Mucosa of stomach (tissue), 1 donor: ENCODE data around the gene HSDL1.
"Not testable (repeated sequence)": the region's sequence is repeated elsewhere in the genome, so short reads cannot be mapped to it uniquely, and the experiment has no call there.

Experiments used
- H3K27me3 ChIP-seq: one replicate; pipeline ENCODE4 v1.7.0; 2013; ENCODE audit warnings: mild to moderate bottlenecking, low read length; ENCODE audit not compliant: control insufficient read depth, insufficient read depth
- H3K36me3 ChIP-seq: one replicate; pipeline ENCODE4 v1.7.0; 2013; ENCODE audit warnings: low read length; ENCODE audit not compliant: control insufficient read depth, insufficient read depth
- H3K4me1 ChIP-seq: one replicate; pipeline ENCODE4 v1.7.0; 2013; ENCODE audit warnings: mild to moderate bottlenecking, low read length; ENCODE audit not compliant: control insufficient read depth, insufficient read depth
- H3K4me3 ChIP-seq: one replicate; pipeline ENCODE4 v1.7.0; 2013; ENCODE audit warnings: low read length
- H3K9ac ChIP-seq: one replicate; pipeline ENCODE4 v1.7.0; 2013; ENCODE audit warnings: mild to moderate bottlenecking, low read length, moderate library complexity
- H3K9me3 ChIP-seq: one replicate; pipeline ENCODE4 v1.7.0; 2013; ENCODE audit warnings: mild to moderate bottlenecking, low read length, moderate library complexity; ENCODE audit not compliant: control insufficient read depth
- donor health status: Pancreatic carcinoma.

Gene HSDL1

DNA sequence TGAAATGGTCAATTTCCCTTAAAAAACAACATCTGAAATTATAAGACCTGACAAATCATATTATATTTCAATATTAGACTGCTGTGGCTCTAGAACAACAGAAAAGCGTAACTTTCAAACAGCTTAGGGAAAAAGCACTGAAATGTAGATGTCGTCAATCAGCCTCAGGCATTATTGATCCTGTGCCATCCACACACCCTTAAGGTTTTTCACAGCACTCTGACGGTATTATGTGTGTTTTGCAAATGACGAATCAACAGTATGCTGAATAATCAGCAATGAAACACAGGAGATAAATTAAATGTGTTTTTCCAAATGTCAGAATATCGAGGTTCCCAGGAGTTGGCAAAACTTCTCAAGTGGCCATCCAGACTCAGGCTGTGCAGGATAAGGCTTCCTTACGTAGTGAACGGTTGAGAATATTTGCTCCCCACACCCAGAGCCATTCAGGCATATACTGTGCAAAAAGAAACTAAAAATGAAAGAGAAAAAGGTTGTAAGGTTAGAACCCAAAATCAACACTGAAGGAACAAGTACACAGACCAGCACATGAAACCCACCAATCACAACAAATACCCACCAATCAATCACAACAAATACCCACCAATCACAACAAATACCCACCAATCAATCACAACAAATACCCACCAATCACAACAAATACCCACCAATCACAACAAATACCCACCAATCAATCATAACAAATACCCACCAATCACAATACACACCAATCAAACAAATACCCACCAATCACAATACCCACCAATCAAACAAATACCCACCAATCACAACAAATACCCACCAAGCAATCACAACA lies 20.5 kb downstream of the HSDL1 start:
- Histone ChIP-seq H3K27me3 (no peaks in the 10 kb centered on the region), H3K4me1 (no peaks in the 10 kb centered on the region), H3K4me3 (no peak overlapping the region), H3K36me3 (no peaks in the 10 kb centered on the region), H3K9ac (no peak overlapping the region), H3K9me3 (no peaks in the 10 kb centered on the region)

- Histone ChIP-seq H3K4me3 (no peak overlapping the region), H3K4me1 (no peaks in the 10 kb centered on the region), H3K9ac (no peak overlapping the region), H3K9me3 (no peaks in the 10 kb centered on the region), H3K36me3 (no peaks in the 10 kb centered on the region), H3K27me3 (no peaks in the 10 kb centered on the region)
Measured at GRCh38 chr16:84121007-84121406, 24.0 kb downstream of the HSDL1 start.

- no peaks in the 10 kb centered on the region for H3K9me3 ChIP-seq
- H3K4me3 ChIP-seq, result no peak overlapping the region
- H3K36me3 ChIP-seq, result no peaks in the 10 kb centered on the region
- no peaks in the 10 kb centered on the region for H3K27me3 ChIP-seq
- no peak overlapping the region for H3K9ac ChIP-seq
- peaks cover 6% of the 10 kb centered on the region for H3K4me1 ChIP-seq
Measured at GRCh38 chr16:84120023-84120422, 25.0 kb downstream of the HSDL1 start.

DNA sequence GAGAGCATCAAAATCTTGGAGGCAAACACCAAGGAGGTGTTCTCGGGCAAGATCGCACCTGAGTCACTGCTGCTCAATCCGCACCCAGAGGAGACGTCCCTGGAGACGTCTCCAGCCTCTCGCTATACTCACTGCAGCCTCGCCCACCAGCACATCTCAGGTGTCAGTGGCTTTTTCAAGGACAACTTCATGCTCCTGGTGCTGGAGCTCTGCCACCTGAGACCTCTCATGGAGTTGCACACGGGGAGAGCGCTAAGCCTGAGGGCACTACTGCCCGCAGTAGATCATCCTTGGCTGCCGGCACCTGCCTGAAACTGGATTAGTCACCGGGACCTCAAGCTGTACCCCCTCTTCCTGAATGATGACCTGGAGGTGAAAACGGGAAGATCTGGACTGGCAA lies 25.6 kb downstream of the HSDL1 start:
- peaks cover 6% of the 10 kb centered on the region for H3K4me1 ChIP-seq
- no peaks in the 10 kb centered on the region for H3K27me3 ChIP-seq
- no peak overlapping the region for H3K9ac ChIP-seq
- H3K36me3 ChIP-seq, result no peaks in the 10 kb centered on the region
- no peak overlapping the region for H3K4me3 ChIP-seq
- H3K9me3 ChIP-seq, result no peaks in the 10 kb centered on the region

DNA sequence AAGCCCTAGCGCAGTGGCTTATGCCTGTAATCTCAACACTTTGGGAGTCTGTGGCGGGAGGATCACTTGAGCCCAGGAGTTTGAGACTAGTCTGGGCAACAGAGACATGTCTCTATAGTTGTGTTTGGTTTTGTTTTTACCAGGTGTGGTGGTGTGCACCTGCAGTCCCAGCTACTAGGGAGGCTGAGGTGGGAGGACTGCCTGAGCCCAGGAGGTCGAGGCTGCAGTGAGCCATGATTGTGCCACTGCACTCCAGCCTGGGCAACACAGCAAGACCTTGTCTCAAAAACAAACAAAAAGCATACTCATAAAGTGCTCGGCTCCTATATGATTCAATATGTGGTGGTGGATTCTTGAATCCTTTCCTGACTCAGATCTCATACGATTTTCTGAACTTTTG lies 26.7 kb downstream of the HSDL1 start:
- H3K4me3 ChIP-seq, H3K36me3 ChIP-seq, H3K27me3 ChIP-seq, H3K4me1 ChIP-seq, H3K9ac ChIP-seq, H3K9me3 ChIP-seq: not testable (repeated sequence)

DNA sequence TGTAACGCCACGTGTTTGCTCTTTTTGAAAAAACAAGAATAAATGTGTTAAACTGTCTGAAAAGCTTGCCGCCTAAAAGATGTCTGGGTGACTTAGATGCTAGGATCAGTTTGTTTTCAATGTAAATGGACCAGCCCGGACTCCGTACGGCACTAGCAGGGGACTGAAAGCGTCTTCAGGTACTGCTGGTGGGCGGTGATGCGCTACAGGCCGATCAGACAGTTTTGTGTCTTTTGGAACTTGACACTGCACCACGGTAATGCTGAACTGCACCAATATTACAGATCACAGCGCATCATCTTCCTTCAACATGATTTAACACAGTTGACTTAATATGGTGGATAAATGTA lies 27.5 kb downstream of the HSDL1 start:
- Histone ChIP-seq H3K4me1 (peaks cover 6% of the 10 kb centered on the region), H3K36me3 (no peaks in the 10 kb centered on the region), H3K27me3 (no peaks in the 10 kb centered on the region), H3K9me3 (no peaks in the 10 kb centered on the region), H3K9ac (peak overlapping the region; percentile 62), H3K4me3 (peak overlapping the region; percentile 93)

DNA sequence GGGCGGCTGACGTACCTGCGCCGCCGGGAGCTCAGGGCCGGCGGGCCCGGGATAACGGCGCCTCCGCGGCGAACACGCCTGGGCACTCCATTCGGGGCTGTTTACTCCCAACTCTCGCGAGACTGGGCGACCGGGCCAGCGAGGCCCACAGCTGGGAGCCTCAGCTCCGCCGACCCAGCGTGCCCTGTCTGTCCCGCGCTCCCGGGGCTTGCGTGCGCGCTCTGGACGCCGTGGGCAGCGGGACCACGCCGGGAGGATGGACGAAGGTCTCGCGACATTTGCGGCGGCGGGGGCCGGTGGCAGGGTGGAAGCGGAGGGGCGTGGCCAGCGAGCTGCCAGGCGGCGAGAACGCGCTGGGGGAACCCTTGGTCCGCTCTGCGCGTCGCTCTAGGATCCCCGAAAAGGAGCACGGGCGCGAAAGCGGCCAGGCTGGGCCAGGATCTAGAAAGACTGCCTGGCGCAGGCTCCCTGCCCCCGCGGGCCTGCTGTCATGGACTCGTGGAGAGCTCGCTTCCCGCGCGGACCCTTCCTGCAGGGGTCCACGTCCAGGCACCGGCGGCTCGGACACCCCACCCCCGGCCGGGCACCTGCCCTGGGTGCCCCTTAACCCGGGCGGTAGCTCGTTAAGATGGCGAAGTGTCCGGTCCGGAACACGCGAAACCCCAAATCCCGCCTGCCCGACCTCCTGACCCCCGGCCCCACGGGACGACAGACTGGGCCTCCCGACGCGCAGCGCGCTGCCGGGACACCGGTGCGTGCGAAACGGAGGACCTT lies 28.1 kb downstream of the HSDL1 start, which contains the start of gene MBTPS1:
Gene MBTPS1 (minus strand): TSS at position 223 of the 774 bp plus-strand sequence. CDS start 15,159 bp downstream, outside the sequence.
- Histone ChIP-seq H3K4me3 (peak within 1 kb of the TSS; percentile 93), H3K9ac (peak within 1 kb of the TSS; percentile 62), H3K36me3 (no peaks in the 10 kb centered on the region), H3K9me3 (no peaks in the 10 kb centered on the region), H3K4me1 (peaks cover 6% of the 10 kb centered on the region), H3K27me3 (no peaks in the 10 kb centered on the region)

DNA sequence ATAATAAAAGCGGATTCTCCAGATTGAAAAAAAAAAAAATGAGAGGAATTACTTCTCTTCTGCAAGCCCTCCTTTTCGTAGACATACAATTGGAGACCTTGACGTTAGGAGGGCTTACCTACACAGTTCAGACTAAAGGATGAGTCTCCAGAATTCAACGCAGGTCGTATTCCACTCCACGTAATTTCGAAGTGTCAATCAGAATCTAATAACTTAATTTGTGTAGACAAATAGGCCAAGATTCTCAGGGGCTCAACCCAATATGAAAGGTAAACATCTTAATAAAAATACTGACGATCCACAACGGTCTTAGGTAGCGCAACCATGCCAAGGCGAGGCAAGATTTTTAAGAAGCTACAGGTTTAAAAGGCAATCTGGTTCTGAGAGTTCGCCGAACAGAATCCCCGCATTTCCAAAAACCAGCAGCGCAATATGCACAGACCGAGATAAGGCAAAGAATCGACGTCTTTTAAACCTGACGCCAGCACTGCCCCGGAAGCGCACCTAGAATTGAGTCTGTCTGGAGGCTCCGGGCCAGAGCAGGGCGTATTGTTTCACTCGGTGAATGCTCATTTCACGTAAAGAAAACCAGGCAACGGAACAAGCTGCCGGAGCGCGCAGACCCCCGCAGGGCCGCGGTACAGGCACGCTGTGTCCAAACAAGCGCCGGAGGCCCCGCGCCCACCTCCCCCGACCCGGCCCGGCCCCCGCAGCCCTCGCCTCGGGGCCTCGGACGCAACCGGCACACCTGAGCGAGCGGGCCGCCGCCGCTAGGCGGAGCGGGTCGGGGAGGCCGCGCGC lies 28.9 kb downstream of the HSDL1 start:
- H3K4me3 ChIP-seq, result peak overlapping the region; percentile 32
- no peaks in the 10 kb centered on the region for H3K27me3 ChIP-seq
- H3K36me3 ChIP-seq, result no peaks in the 10 kb centered on the region
- H3K9ac ChIP-seq, result peak overlapping the region; percentile 62
- H3K4me1 ChIP-seq, result peaks cover 6% of the 10 kb centered on the region
- H3K9me3 ChIP-seq, result no peaks in the 10 kb centered on the region

GRCh38 chr16:84111949-84112348 lies 33.0 kb downstream of the HSDL1 start:
- H3K9me3 ChIP-seq, H3K4me3 ChIP-seq, H3K36me3 ChIP-seq, H3K9ac ChIP-seq, H3K27me3 ChIP-seq, H3K4me1 ChIP-seq: not testable (repeated sequence)

DNA sequence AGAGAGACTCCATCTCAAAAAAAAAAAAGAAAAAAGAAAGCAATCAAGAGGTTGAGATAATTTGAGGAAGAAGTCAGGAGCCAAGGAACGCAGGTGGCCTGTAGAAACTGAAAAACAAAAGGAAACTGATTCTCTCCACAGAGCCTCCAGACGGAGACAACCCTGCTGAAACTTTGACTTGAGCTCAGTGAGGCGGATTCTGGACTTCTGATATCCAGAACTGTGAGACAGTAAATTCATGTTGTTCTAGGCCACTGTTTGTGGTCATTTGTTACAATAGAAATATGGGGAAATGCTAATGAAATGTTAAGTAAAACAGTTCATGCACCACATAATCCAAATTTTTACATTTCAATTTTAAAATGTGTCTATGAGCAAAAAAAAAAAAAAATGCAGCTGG lies 33.5 kb downstream of the HSDL1 start:
- Histone ChIP-seq H3K27me3 (no peaks in the 10 kb centered on the region), H3K9me3 (no peaks in the 10 kb centered on the region), H3K4me3 (no peak overlapping the region), H3K36me3 (no peaks in the 10 kb centered on the region), H3K4me1 (peaks cover 6% of the 10 kb centered on the region), H3K9ac (no peak overlapping the region)

- Histone ChIP-seq H3K36me3 (no peaks in the 10 kb centered on the region), H3K9ac (no peak overlapping the region), H3K27me3 (no peaks in the 10 kb centered on the region), H3K4me1 (peaks cover 2% of the 10 kb centered on the region), H3K4me3 (no peak overlapping the region), H3K9me3 (no peaks in the 10 kb centered on the region)
Measured at GRCh38 chr16:84110527-84110926, 34.5 kb downstream of the HSDL1 start.
